CD14-positive monocyte (primary cell): ENCODE measurements around the gene GREB1L. TPM values are rescaled to one million over a fixed set of nuclear protein-coding genes. Genes with fewer than 3 reads are reported as not detected.

ENCODE experiments used
- DNase-seq, 3 donors: peaks; one replicate each; pipeline ENCODE4 v3.0.0-alpha.2; 2011 to 2022
- H2AFZ ChIP-seq: 2 replicates; pipeline ENCODE4 v1.6.0; 2012; ENCODE audit warnings: mild to moderate bottlenecking, low read depth, low read length, inconsistent platforms; ENCODE audit not compliant: insufficient read depth, poor library complexity, severe bottlenecking
- H3K27ac ChIP-seq, 2 donors: 1 replicate in 1 of 2; 2 replicates in 1 of 2; pipeline ENCODE4 v1.5.1; 2012 to 2013; ENCODE audit warnings: low read length in 2 of 2, control low read depth in 1 of 2, inconsistent platforms in 1 of 2, low read depth in 1 of 2, mild to moderate bottlenecking in 1 of 2
- H3K27me3 ChIP-seq, 2 donors: one replicate each; pipeline versions ENCODE4 v1.6.0 to v1.6.1; 2011 to 2013; ENCODE audit warnings: low read length in 2 of 2; ENCODE audit not compliant: control insufficient read depth in 2 of 2, insufficient read depth in 2 of 2
- H3K36me3 ChIP-seq, 2 donors: replicated peaks in 1 of 2; 1 replicate in 1 of 2; 2 replicates in 1 of 2; pipeline versions ENCODE4 v1.5.1 to v1.6.1; 2012 to 2013; ENCODE audit warnings: low read length in 2 of 2, control low read depth in 1 of 2, inconsistent platforms in 1 of 2, mild to moderate bottlenecking in 1 of 2; ENCODE audit not compliant: insufficient read depth in 2 of 2, control insufficient read depth in 1 of 2
- H3K4me1 ChIP-seq, 2 donors: 1 replicate in 1 of 2; 2 replicates in 1 of 2; pipeline versions ENCODE4 v1.5.1 to v1.6.1; 2012 to 2013; ENCODE audit warnings: low read length in 2 of 2, control low read depth in 1 of 2, inconsistent platforms in 1 of 2, mild to moderate bottlenecking in 1 of 2, moderate library complexity in 1 of 2; ENCODE audit not compliant: insufficient read depth in 2 of 2, control insufficient read depth in 1 of 2
- H3K4me2 ChIP-seq: replicated peaks from 2 replicates; pipeline ENCODE3; 2012; ENCODE audit warnings: low read length, moderate library complexity, mild to moderate bottlenecking; ENCODE audit not compliant: poor library complexity, severe bottlenecking; ENCODE audit errors: extremely low read depth
- H3K4me3 ChIP-seq, 3 experiments: fragments of 200-600 bp in 1 of 3; sonication (generic) in 1 of 3; replicated peaks in 1 of 3; 1 replicate in 2 of 3; 2 replicates in 1 of 3; pipeline ENCODE4 v1.5.1; 2011 to 2013; ENCODE audit warnings: low read length in 3 of 3, mild to moderate bottlenecking in 3 of 3, control low read depth in 2 of 3, low read depth in 2 of 3, inconsistent platforms in 1 of 3, moderate library complexity in 1 of 3
- H3K79me2 ChIP-seq: 2 replicates; pipeline ENCODE4 v1.6.0; 2012; ENCODE audit warnings: mild to moderate bottlenecking, control low read depth, inconsistent platforms, low read length, moderate library complexity; ENCODE audit not compliant: insufficient read depth
- H3K9ac ChIP-seq: 2 replicates; pipeline ENCODE4 v1.6.0; 2017; ENCODE audit warnings: low read length, mild to moderate bottlenecking; ENCODE audit not compliant: insufficient read depth, poor library complexity, severe bottlenecking
- H3K9me3 ChIP-seq, 2 donors: replicated peaks in 1 of 2; 1 replicate in 1 of 2; 2 replicates in 1 of 2; pipeline versions ENCODE4 v1.5.1 to v1.6.1; 2012 to 2013; ENCODE audit warnings: low read length in 2 of 2, control low read depth in 1 of 2; ENCODE audit not compliant: control insufficient read depth in 1 of 2, insufficient read depth in 1 of 2
- H4K20me1 ChIP-seq: 2 replicates; pipeline ENCODE4 v1.6.0; 2012; ENCODE audit warnings: mild to moderate bottlenecking, low read length, control low read depth, moderate library complexity; ENCODE audit not compliant: insufficient read depth
- H3K27ac Mint-ChIP-seq, 7 donors: one replicate each; pipeline ENCODE4 v1.8.0; 2020; ENCODE audit warnings: mild to moderate bottlenecking in 7 of 7, mixed read lengths in 7 of 7, moderate library complexity in 6 of 7, inconsistent platforms in 2 of 7
- H3K27me3 Mint-ChIP-seq, 3 donors: one replicate each; pipeline ENCODE4 v1.8.0; 2021 to 2022; ENCODE audit warnings: low read depth in 3 of 3, mild to moderate bottlenecking in 3 of 3, mixed read lengths in 3 of 3, moderate library complexity in 3 of 3, inconsistent platforms in 1 of 3
- H3K36me3 Mint-ChIP-seq, 2 donors: one replicate each; pipeline ENCODE4 v1.8.0; 2020; ENCODE audit warnings: mixed read lengths in 2 of 2, inconsistent platforms in 1 of 2, mild to moderate bottlenecking in 1 of 2
- H3K4me1 Mint-ChIP-seq: one replicate; pipeline ENCODE4 v1.8.0; 2020; ENCODE audit warnings: mild to moderate bottlenecking, mixed read lengths
- H3K4me3 Mint-ChIP-seq, 2 donors: one replicate each; pipeline ENCODE4 v1.8.0; 2020; ENCODE audit warnings: mild to moderate bottlenecking in 2 of 2, mixed read lengths in 2 of 2, moderate library complexity in 1 of 2
- H3K9me3 Mint-ChIP-seq, 7 donors: one replicate each; pipeline ENCODE4 v1.8.0; 2020 to 2022; ENCODE audit warnings: mixed read lengths in 7 of 7, mild to moderate bottlenecking in 6 of 7, moderate library complexity in 6 of 7, inconsistent platforms in 2 of 7
- CTCF ChIP-seq: fragments of 200-600 bp; IDR thresholded peaks from one replicate; pipeline ENCODE4 v1.8.0; 2022; ENCODE audit warnings: antibody characterized with exemption, mild to moderate bottlenecking
- WGBS: methylation state at CpG from one replicate; pipeline ENCODE4 v1.1.5; 2013; ENCODE audit warnings: missing lambda C conversion rate; ENCODE audit not compliant: insufficient coverage; 5-methylcytosine and 5-hydroxymethylcytosine counted together
- intact Hi-C, 2 donors: fragments of 100-400 bp; cut with micrococcal nuclease; formaldehyde crosslinking; loops; one replicate each; pipeline versions ENCODE4 v1.15.0 to v1.15.1; 2023
- polyA plus RNA-seq, 3 donors: library from polyadenylated mRNA; depleted of rRNA in 1 of 3; unstranded in 2 of 3; stranded (reverse) in 1 of 3; fragments of 300-500 nt in 2 of 3; fragments of >200 nt in 1 of 3; fragmentation: Illumina TruSeq in 2 of 3; gene quantifications; 1 replicate in 2 of 3; 2 replicates in 1 of 3; pipeline ENCODE4 v1.2.3, GENCODE V29; 2012 to 2021

Gene GREB1L
- polyA plus RNA-seq, 3 donors: 0.02 to 0.03 TPM; not detected in 1

- H3K9me3 ChIP-seq: no peaks in the 10 kb centered on the region
- H2AFZ ChIP-seq: no peak overlapping the region
- no peaks in the 10 kb centered on the region for H3K4me1 ChIP-seq
- no peak overlapping the region for H3K27ac ChIP-seq
- H3K36me3 ChIP-seq: no peaks in the 10 kb centered on the region
- Mint-ChIP-seq H3K4me3 (no peak overlapping the region), H3K27ac (no peak overlapping the region), H3K4me1 (no peaks in the 10 kb centered on the region), H3K9me3 (peaks cover 0 to 4% (median 2%) of the 10 kb centered on the region in 7 donors), H3K27me3 (peaks cover 0 to 4% (median 0%) of the 10 kb centered on the region in 3 donors), H3K36me3 (no peaks in the 10 kb centered on the region)
- no peak overlapping the region for H3K4me2 ChIP-seq
- no peaks in the 10 kb centered on the region for H3K27me3 ChIP-seq
- H3K79me2 ChIP-seq: no peaks in the 10 kb centered on the region
- 54% methylated on average over 2 of the region's 3 CpGs for WGBS
- no peak for DNase-seq
- H3K4me3 ChIP-seq: no peak overlapping the region
- no peak overlapping the region for H3K9ac ChIP-seq
- no peak for TF ChIP-seq CTCF
- H4K20me1 ChIP-seq: no peaks in the 10 kb centered on the region
- intact Hi-C loops: no loop called here
Observed at GRCh38 chr18:21273568-21273967, 31.5 kb downstream of the GREB1L start.

- TF ChIP-seq CTCF: no peak
- Histone ChIP-seq H3K9me3 (no peaks in the 10 kb centered on the region), H3K4me1 (no peaks in the 10 kb centered on the region), H3K4me3 (no peak overlapping the region), H3K27ac (no peak overlapping the region), H2AFZ (no peak overlapping the region), H4K20me1 (no peaks in the 10 kb centered on the region), H3K79me2 (no peaks in the 10 kb centered on the region), H3K4me2 (no peak overlapping the region), H3K36me3 (no peaks in the 10 kb centered on the region), H3K27me3 (no peaks in the 10 kb centered on the region), H3K9ac (no peak overlapping the region)
- H3K4me1 Mint-ChIP-seq: no peaks in the 10 kb centered on the region
- intact Hi-C loops: no loop called here
- DNase-seq: no peak
- H3K36me3 Mint-ChIP-seq: no peaks in the 10 kb centered on the region
- no peak overlapping the region for H3K4me3 Mint-ChIP-seq
- H3K27ac Mint-ChIP-seq: no peak overlapping the region
- peaks cover 0 to 4% (median 2%) of the 10 kb centered on the region in 7 donors for H3K9me3 Mint-ChIP-seq
- H3K27me3 Mint-ChIP-seq: peaks cover 0 to 4% (median 0%) of the 10 kb centered on the region in 3 donors
- no CpG with 5 or more reads among the region's 7 CpGs for WGBS
Observed at GRCh38 chr18:21275645-21276044, 33.6 kb downstream of the GREB1L start.
